GM23338 (cell line): Measurements from ENCODE around the gene CTDSPL. TPM values are rescaled to one million over a fixed set of nuclear protein-coding genes. Genes with fewer than 3 reads are reported as not detected.

Source experiments
- ATAC-seq: fragments of 200-7000 bp; cut with Tn5 transposase; 3 replicates; pipeline ENCODE4 v1.9.1; 2020
- DNase-seq: peaks from one replicate; pipeline ENCODE4 v3.0.0-alpha.2; 2015; ENCODE audit warnings: low spot score
- H2AFZ ChIP-seq: fragments of 200-600 bp; sonication (generic); 2 replicates; pipeline ENCODE4 v1.8.0; 2016; ENCODE audit warnings: antibody characterized with exemption, mild to moderate bottlenecking, moderate library complexity
- H3F3A ChIP-seq: fragments of 200-600 bp; sonication (generic); replicated peaks from 2 replicates; pipeline ENCODE4 v1.8.0; 2017; ENCODE audit warnings: antibody characterized with exemption, mixed run types, low read depth
- H3K27ac ChIP-seq: fragments of 200-600 bp; sonication (generic); 2 replicates; pipeline ENCODE4 v1.6.1; 2016; ENCODE audit warnings: low read depth
- H3K27me3 ChIP-seq: fragments of 200-600 bp; sonication (generic); 2 replicates; pipeline ENCODE4 v1.8.0; 2016; ENCODE audit warnings: mild to moderate bottlenecking, mixed run types, moderate library complexity; ENCODE audit not compliant: insufficient read depth
- H3K36me3 ChIP-seq: fragments of 200-600 bp; sonication (generic); 2 replicates; pipeline ENCODE4 v1.8.0; 2016; ENCODE audit warnings: mild to moderate bottlenecking; ENCODE audit not compliant: insufficient read depth
- H3K4me1 ChIP-seq: fragments of 200-600 bp; sonication (generic); 2 replicates; pipeline ENCODE4 v1.8.0; 2016; ENCODE audit warnings: mild to moderate bottlenecking, moderate library complexity; ENCODE audit not compliant: insufficient read depth
- H3K4me2 ChIP-seq: fragments of 200-600 bp; sonication (generic); 2 replicates; pipeline ENCODE4 v1.7.1; 2017; ENCODE audit warnings: mixed run types
- H3K4me3 ChIP-seq: fragments of 200-600 bp; sonication (generic); 2 replicates; pipeline ENCODE4 v1.6.1; 2016; ENCODE audit warnings: mixed run types
- H3K79me2 ChIP-seq: fragments of 200-600 bp; sonication (generic); replicated peaks from 2 replicates; pipeline ENCODE4 v1.8.0; 2017; ENCODE audit warnings: mild to moderate bottlenecking; ENCODE audit not compliant: insufficient read depth
- H3K9me2 ChIP-seq: fragments of 200-600 bp; sonication (generic); 2 replicates; pipeline ENCODE4 v1.8.0; 2017; ENCODE audit not compliant: insufficient read depth
- H4K20me1 ChIP-seq: fragments of 200-600 bp; sonication (generic); replicated peaks from 2 replicates; pipeline ENCODE4 v1.8.0; 2017; ENCODE audit warnings: mild to moderate bottlenecking; ENCODE audit not compliant: insufficient read depth
- H3K27ac Mint-ChIP-seq: 2 replicates; pipeline ENCODE4 v1.8.0; 2020; ENCODE audit warnings: inconsistent platforms, mild to moderate bottlenecking, moderate library complexity, mixed read lengths
- H3K27me3 Mint-ChIP-seq: 3 replicates; pipeline ENCODE4 v1.8.0; 2022; ENCODE audit warnings: low read depth, mild to moderate bottlenecking, moderate library complexity, mixed read lengths, inconsistent platforms; ENCODE audit not compliant: insufficient read depth, poor library complexity
- H3K36me3 Mint-ChIP-seq: 3 replicates; pipeline ENCODE4 v1.8.0; 2021; ENCODE audit warnings: low read depth, mild to moderate bottlenecking, inconsistent platforms, moderate library complexity, mixed read lengths
- H3K4me1 Mint-ChIP-seq: 3 replicates; pipeline ENCODE4 v1.8.0; 2020; ENCODE audit warnings: mild to moderate bottlenecking, inconsistent platforms, mixed read lengths
- H3K4me3 Mint-ChIP-seq: 3 replicates; pipeline ENCODE4 v1.8.0; 2021; ENCODE audit warnings: moderate library complexity, mild to moderate bottlenecking, inconsistent platforms, mixed read lengths
- H3K9me3 Mint-ChIP-seq: 3 replicates; pipeline ENCODE4 v1.8.0; 2020; ENCODE audit warnings: moderate library complexity, mild to moderate bottlenecking, inconsistent platforms, mixed read lengths
- CREB1 ChIP-seq: fragments of 250-450 bp; sonication (Bioruptor Pico); IDR thresholded peaks from 2 replicates; pipeline ENCODE4 v1.5.0; 2020; ENCODE audit warnings: low read depth, mild to moderate bottlenecking, moderate library complexity
- ETS1 ChIP-seq: IDR thresholded peaks from 2 replicates; pipeline ENCODE4 v1.6.1; 2016; ENCODE audit warnings: antibody characterized with exemption
- EZH2 ChIP-seq: fragments of 200-600 bp; sonication (generic); IDR thresholded peaks from one replicate; pipeline ENCODE4 v1.8.0; 2017; ENCODE audit warnings: antibody characterized with exemption, mild to moderate bottlenecking, low read depth; ENCODE audit not compliant: unreplicated experiment
- EZH2phosphoT487 ChIP-seq: fragments of 200-600 bp; sonication (generic); IDR thresholded peaks from one replicate; pipeline ENCODE4 v1.8.1; 2018; ENCODE audit warnings: antibody characterized with exemption; ENCODE audit not compliant: unreplicated experiment
- JUNB ChIP-seq: IDR thresholded peaks from one replicate; pipeline ENCODE4 v1.6.1; 2016; ENCODE audit warnings: antibody characterized with exemption; ENCODE audit not compliant: unreplicated experiment
- NANOG ChIP-seq: IDR thresholded peaks from 2 replicates; pipeline ENCODE4 v1.6.1; 2016; ENCODE audit warnings: antibody characterized with exemption, borderline replicate concordance
- POLR2AphosphoS5 ChIP-seq: IDR thresholded peaks from 2 replicates; pipeline ENCODE4 v1.6.1; 2016; ENCODE audit warnings: antibody characterized with exemption, low read depth
- REST ChIP-seq: IDR thresholded peaks from one replicate; pipeline ENCODE4 v1.6.1; 2018; ENCODE audit warnings: antibody characterized with exemption; ENCODE audit not compliant: unreplicated experiment
- ZNF331 ChIP-seq: fragments of 250-450 bp; sonication (Bioruptor Pico); IDR thresholded peaks from 2 replicates; pipeline ENCODE4 v1.5.0; 2020; ENCODE audit warnings: low read depth, mild to moderate bottlenecking, moderate library complexity
- ZNF462 ChIP-seq: fragments of 250-450 bp; sonication (Bioruptor Pico); IDR thresholded peaks from 2 replicates; pipeline ENCODE4 v1.5.0; 2020; ENCODE audit warnings: mild to moderate bottlenecking, moderate library complexity
- polyA plus RNA-seq: library from polyadenylated mRNA; unstranded; fragments of >200 nt; fragmentation: Nextera tagmentation; extraction: Ambion mirVana; gene quantifications from 2 replicates; pipeline ENCODE4 v1.2.1, GENCODE V29; 2016
- total RNA-seq: library from RNA; depleted of rRNA; stranded (reverse); fragments of >200 nt; shearing (Covaris generic); gene quantifications from 2 replicates; pipeline ENCODE4 v1.2.3, GENCODE V29; 2014

The CTDSPL gene
- total and polyA plus RNA-seq, 2 experiments from 2014 or later = 23.2 to 42.0 TPM

- TF ChIP-seq ZNF462 = no peak
Observed at GRCh38 chr3:37986479-37987314, 125.0 kb downstream of the CTDSPL start (continued).

GRCh38 chr3:37987315-37987697 is 125.6 kb downstream of the CTDSPL start:
- H3K4me2 ChIP-seq = no peak overlapping the region
- no peaks in the 10 kb centered on the region for H3F3A ChIP-seq
- H3K27me3 Mint-ChIP-seq = peaks cover 22% of the 10 kb centered on the region
- no peak for DNase-seq
- no peak overlapping the region for H3K4me3 ChIP-seq
- H3K36me3 ChIP-seq = no peaks in the 10 kb centered on the region
- H3K27ac Mint-ChIP-seq = no peak overlapping the region
- H3K9me2 ChIP-seq = no peaks in the 10 kb centered on the region
- H3K4me1 Mint-ChIP-seq = peaks cover 4% of the 10 kb centered on the region
- no peaks in the 10 kb centered on the region for H3K79me2 ChIP-seq
- H3K27ac ChIP-seq = no peak overlapping the region
- ATAC-seq = no peak
- no peaks in the 10 kb centered on the region for H4K20me1 ChIP-seq
- no peak overlapping the region for H3K4me3 Mint-ChIP-seq
- H2AFZ ChIP-seq = no peak overlapping the region
- no peaks in the 10 kb centered on the region for H3K27me3 ChIP-seq
- H3K9me3 Mint-ChIP-seq = no peaks in the 10 kb centered on the region
- H3K36me3 Mint-ChIP-seq = no peaks in the 10 kb centered on the region
- no peaks in the 10 kb centered on the region for H3K4me1 ChIP-seq
- TF ChIP-seq EZH2phosphoT487 = no peak
- no peak for TF ChIP-seq NANOG
- TF ChIP-seq EZH2 = no peak
- no peak for TF ChIP-seq ETS1
- TF ChIP-seq POLR2AphosphoS5 = no peak
- TF ChIP-seq CREB1 (CRISPR knock-in tag) = no peak
- TF ChIP-seq JUNB = no peak
- TF ChIP-seq ZNF331 (CRISPR knock-in tag) = no peak
- TF ChIP-seq REST = no peak
